H1 (cell line): ENCODE measurements around the gene ITGAV. TPM values are rescaled to one million over a fixed set of nuclear protein-coding genes. Genes with fewer than 3 reads are reported as not detected.

ENCODE experiments used
- CTCF ChIA-PET: fragments of 300-600 bp; sonication (Branson Sonifier 250); formaldehyde crosslinking; loops from one replicate; lab custom pipeline; 2021; ENCODE audit not compliant: partially characterized antibody; lab: Charles Lee
- POLR2A ChIA-PET: fragments of 300-600 bp; sonication (Branson Sonifier 250); formaldehyde crosslinking; loops from one replicate; lab custom pipeline; 2021; ENCODE audit warnings: inconsistent platforms; ENCODE audit not compliant: partially characterized antibody; lab: Charles Lee
- DNase-seq, 2 experiments: peaks; one replicate each; pipeline versions ENCODE4 v3.0.0 to v3.0.0-alpha.2; 2010 to 2022; ENCODE audit warnings: low spot score in 2 of 2, low read depth in 1 of 2, mixed read lengths in 1 of 2
- FAIRE-seq: peaks from 2 replicates; lab custom pipeline; 2011; peaks lifted over from hg19 to GRCh38; lab: Jason Lieb, UNC
- H2AFZ ChIP-seq: 2 replicates; pipeline ENCODE4 v1.8.1; 2012; ENCODE audit warnings: low read length, inconsistent platforms
- H2AK5ac ChIP-seq: 2 replicates; pipeline ENCODE4 v1.6.1; 2013; ENCODE audit warnings: low read depth, low read length
- H2BK120ac ChIP-seq: replicated peaks from 2 replicates; pipeline ENCODE3; 2013; ENCODE audit warnings: low read depth, low read length, inconsistent platforms
- H2BK12ac ChIP-seq: 2 replicates; pipeline ENCODE4 v1.6.1; 2013; ENCODE audit warnings: low read depth, low read length
- H2BK15ac ChIP-seq: 2 replicates; pipeline ENCODE4 v1.6.1; 2013; ENCODE audit warnings: low read length
- H2BK20ac ChIP-seq: 2 replicates; pipeline ENCODE4 v1.6.1; 2013; ENCODE audit warnings: low read length
- H2BK5ac ChIP-seq: 2 replicates; pipeline ENCODE4 v1.6.1; 2013; ENCODE audit warnings: low read depth, low read length
- H3K14ac ChIP-seq: 2 replicates; pipeline ENCODE4 v1.6.1; 2013; ENCODE audit warnings: inconsistent platforms; ENCODE audit not compliant: insufficient read length
- H3K18ac ChIP-seq: 2 replicates; pipeline ENCODE4 v1.6.1; 2013; ENCODE audit warnings: low read length; ENCODE audit errors: extremely low read depth
- H3K23ac ChIP-seq: 2 replicates; pipeline ENCODE4 v1.6.1; 2013; ENCODE audit warnings: inconsistent platforms; ENCODE audit not compliant: insufficient read length
- H3K23me2 ChIP-seq: 2 replicates; pipeline ENCODE4 v1.6.1; 2013; ENCODE audit warnings: low read depth, low read length
- H3K27ac ChIP-seq: 2 replicates; pipeline ENCODE4 v1.6.1; 2011; ENCODE audit warnings: low read depth, low read length, inconsistent platforms
- H3K27me3 ChIP-seq, 4 experiments: replicated peaks in 1 of 4; 1 replicate in 1 of 4; 2 replicates in 3 of 4; pipeline versions ENCODE4 v1.6.1 to v1.8.1; 2011 to 2013; ENCODE audit warnings: low read length in 3 of 4, mild to moderate bottlenecking in 3 of 4, inconsistent platforms in 2 of 4, mixed read lengths in 2 of 4, moderate library complexity in 1 of 4; ENCODE audit not compliant: control insufficient read depth in 3 of 4, insufficient read depth in 3 of 4; ENCODE audit errors: extremely low read depth in 1 of 4
- H3K36me3 ChIP-seq, 4 experiments: 2 replicates each; pipeline versions ENCODE4 v1.6.1 to v1.8.1; 2011 to 2013; ENCODE audit warnings: mild to moderate bottlenecking in 4 of 4, low read length in 3 of 4, moderate library complexity in 2 of 4, control low read depth in 1 of 4, inconsistent platforms in 1 of 4; ENCODE audit not compliant: insufficient read depth in 4 of 4, control insufficient read depth in 2 of 4
- H3K4ac ChIP-seq: replicated peaks from 2 replicates; pipeline ENCODE3; 2013; ENCODE audit warnings: low read length, low read depth, mixed read lengths, inconsistent platforms; ENCODE audit not compliant: insufficient read length
- H3K4me1 ChIP-seq, 4 experiments: replicated peaks in 1 of 4; 1 replicate in 1 of 4; 2 replicates in 3 of 4; pipeline versions ENCODE4 v1.6.1 to v1.8.1; 2011 to 2013; ENCODE audit warnings: low read length in 3 of 4, inconsistent platforms in 2 of 4, mixed read lengths in 1 of 4; ENCODE audit not compliant: insufficient read depth in 4 of 4, control insufficient read depth in 3 of 4
- H3K4me2 ChIP-seq, 2 experiments: 2 replicates each; pipeline versions ENCODE4 v1.6.1 to v1.8.1; 2011 to 2013; ENCODE audit warnings: low read depth in 2 of 2, low read length in 2 of 2, control low read depth in 1 of 2, inconsistent platforms in 1 of 2, mild to moderate bottlenecking in 1 of 2; ENCODE audit not compliant: insufficient read depth in 1 of 2
- H3K4me3 ChIP-seq, 4 experiments: fragments of 200-600, 300-600 bp in 1 of 4; sonication (generic), shearing (Covaris generic), sonication (Bioruptor Twin) in 1 of 4; 2 replicates each; pipeline versions ENCODE4 v1.5.1 to v1.8.1; 2011 to 2016; ENCODE audit warnings: low read length in 4 of 4, low read depth in 3 of 4, control low read depth in 2 of 4, inconsistent platforms in 2 of 4, mild to moderate bottlenecking in 2 of 4, mixed read lengths in 1 of 4, moderate library complexity in 1 of 4; ENCODE audit not compliant: insufficient read depth in 2 of 4; ENCODE audit errors: extremely low read depth in 1 of 4
- H3K56ac ChIP-seq: replicated peaks from 2 replicates; pipeline ENCODE3; 2013; ENCODE audit warnings: low read depth, mild to moderate bottlenecking, mixed read lengths, low read length, inconsistent platforms; ENCODE audit not compliant: insufficient read length
- H3K79me1 ChIP-seq: 2 replicates; pipeline ENCODE4 v1.6.1; 2013; ENCODE audit warnings: low read depth, low read length, control low read depth
- H3K79me2 ChIP-seq, 2 experiments: 2 replicates each; pipeline versions ENCODE4 v1.6.1 to v1.8.1; 2012 to 2013; ENCODE audit warnings: low read length in 2 of 2, mild to moderate bottlenecking in 2 of 2, inconsistent platforms in 1 of 2; ENCODE audit not compliant: insufficient read depth in 2 of 2, control insufficient read depth in 1 of 2
- H3K9ac ChIP-seq, 4 experiments: replicated peaks in 1 of 4; 1 replicate in 1 of 4; 2 replicates in 3 of 4; pipeline versions ENCODE4 v1.6.1 to v1.8.1; 2011 to 2013; ENCODE audit warnings: low read depth in 3 of 4, low read length in 3 of 4, control low read depth in 2 of 4, mild to moderate bottlenecking in 2 of 4, moderate library complexity in 2 of 4, inconsistent platforms in 1 of 4; ENCODE audit errors: extremely low read depth in 1 of 4
- H3K9me3 ChIP-seq, 2 experiments: 2 replicates each; pipeline versions ENCODE4 v1.6.1 to v1.8.1; 2012 to 2013; ENCODE audit warnings: mild to moderate bottlenecking in 2 of 2, moderate library complexity in 2 of 2, control low read depth in 1 of 2, inconsistent platforms in 1 of 2, low read depth in 1 of 2, low read length in 1 of 2, mixed read lengths in 1 of 2; ENCODE audit not compliant: insufficient read depth in 2 of 2
- H4K20me1 ChIP-seq, 2 experiments: replicated peaks in 1 of 2; 2 replicates each; pipeline versions ENCODE3 to v1.8.1; 2011 to 2013; ENCODE audit warnings: inconsistent platforms in 2 of 2, low read length in 2 of 2, mild to moderate bottlenecking in 1 of 2; ENCODE audit not compliant: insufficient read depth in 2 of 2, control insufficient read depth in 1 of 2
- H4K5ac ChIP-seq: 2 replicates; pipeline ENCODE4 v1.6.1; 2013; ENCODE audit warnings: low read length, low read depth, mixed read lengths, inconsistent platforms; ENCODE audit not compliant: insufficient read length
- H4K8ac ChIP-seq: 2 replicates; pipeline ENCODE4 v1.8.0; 2013; ENCODE audit warnings: mild to moderate bottlenecking, moderate library complexity, low read length, inconsistent platforms; ENCODE audit not compliant: insufficient read depth; ENCODE audit errors: extremely low read depth
- H4K91ac ChIP-seq: replicated peaks from 2 replicates; pipeline ENCODE3; 2013; ENCODE audit warnings: low read length, mixed read lengths, inconsistent platforms; ENCODE audit not compliant: insufficient read length
- BACH1 ChIP-seq: IDR thresholded peaks from 2 replicates; pipeline ENCODE4 v1.6.1; 2012; ENCODE audit warnings: low read length, improper control_type of control experiment
- BCL11A ChIP-seq, 2 experiments: IDR thresholded peaks; one replicate each; pipeline ENCODE4 v1.6.1; 2011; ENCODE audit warnings: low read depth in 2 of 2, low read length in 2 of 2, mild to moderate bottlenecking in 2 of 2
- KDM1A ChIP-seq: fragments of 200-600, 300-600 bp; sonication (generic); IDR thresholded peaks from 2 replicates; pipeline ENCODE4 v1.7.1; 2016; ENCODE audit warnings: mild to moderate bottlenecking, low read length, borderline replicate concordance
- POU5F1 ChIP-seq: IDR thresholded peaks from 2 replicates; pipeline ENCODE4 v1.6.1; 2011; ENCODE audit warnings: low read depth, mild to moderate bottlenecking, low read length, moderate library complexity
- RAD21 ChIP-seq, 2 experiments: IDR thresholded peaks in 1 of 2; conservative IDR thresholded peaks in 1 of 2; 2 replicates each; pipeline ENCODE4 v1.6.1; 2011; ENCODE audit warnings: low read depth in 2 of 2, low read length in 2 of 2, improper control_type of control experiment in 1 of 2, inconsistent platforms in 1 of 2, mild to moderate bottlenecking in 1 of 2, moderate library complexity in 1 of 2
- SIRT6 ChIP-seq: IDR thresholded peaks from one replicate; pipeline ENCODE4 v1.7.1; 2012; ENCODE audit warnings: low read length, inconsistent platforms
- SP1 ChIP-seq: IDR thresholded peaks from 2 replicates; pipeline ENCODE4 v1.6.1; 2011; ENCODE audit warnings: low read depth, low read length
- TEAD4 ChIP-seq: IDR thresholded peaks from 2 replicates; pipeline ENCODE4 v1.6.1; 2012; ENCODE audit warnings: low read depth, low read length, inconsistent platforms, mixed read lengths
- WGBS, 2 experiments: shearing (Covaris generic) in 1 of 2; methylation state at CpG; one replicate each; pipeline versions ENCODE4 v1.1.6 to v1.1.7; 2013 to 2015; ENCODE audit warnings: low lambda C conversion rate in 2 of 2, mixed read lengths in 2 of 2, inconsistent platforms in 1 of 2, low coverage in 1 of 2, missing lambda C conversion rate in 1 of 2; ENCODE audit not compliant: insufficient replicate concordance in 2 of 2, insufficient coverage in 1 of 2, insufficient read length in 1 of 2; ENCODE audit errors: extremely low coverage in 1 of 2, missing lambda C conversion rate in 1 of 2; 5-methylcytosine and 5-hydroxymethylcytosine counted together
- polyA plus RNA-seq, 7 experiments: library from polyadenylated mRNA; depleted of rRNA in 3 of 7; stranded (reverse) in 5 of 7; unstranded in 2 of 7; fragments of >200 nt in 5 of 7; fragments of 200-250 nt in 2 of 7; gene quantifications; 1 replicate in 5 of 7; 2 replicates in 1 of 7; 4 replicates in 1 of 7; pipeline versions ENCODE4 v1.2.1 to v1.2.3, GENCODE V29; 2011 to 2013; ENCODE audit warnings: missing spikeins in 2 of 7, mixed read lengths in 2 of 7
- total RNA-seq: library from RNA; stranded (reverse); fragmentation: NEBNext Ultra II Directional; extraction: Animal tissue kit (Norgen Biotek cat#: 25700); gene quantifications from 2 replicates; pipeline ENCODE4 v1.2.1, GENCODE V29; 2021
- TF ChIP-seq, protein P1 (sequence below): IDR thresholded peaks from 2 replicates; pipeline ENCODE4 v1.6.1; 2011; ENCODE audit warnings: low read depth, mild to moderate bottlenecking, low read length; ENCODE audit not compliant: insufficient read depth
- TF ChIP-seq, protein P2 (sequence below), 3 experiments: IDR thresholded peaks; 1 replicate in 2 of 3; 2 replicates in 1 of 3; pipeline versions ENCODE4 v1.5.1 to v1.6.1; 2011; ENCODE audit warnings: low read length in 3 of 3, mild to moderate bottlenecking in 3 of 3, inconsistent platforms in 2 of 3, low read depth in 1 of 3, moderate library complexity in 1 of 3; ENCODE audit not compliant: insufficient read depth in 1 of 3; ENCODE audit errors: control extremely low read depth in 1 of 3

The ITGAV gene
- total and polyA plus RNA-seq, 2 of the 8 experiments (the other 6 are each of a cell fraction or from before 2014, with no cell fraction given): 11.7 to 42.4 TPM

DNA sequence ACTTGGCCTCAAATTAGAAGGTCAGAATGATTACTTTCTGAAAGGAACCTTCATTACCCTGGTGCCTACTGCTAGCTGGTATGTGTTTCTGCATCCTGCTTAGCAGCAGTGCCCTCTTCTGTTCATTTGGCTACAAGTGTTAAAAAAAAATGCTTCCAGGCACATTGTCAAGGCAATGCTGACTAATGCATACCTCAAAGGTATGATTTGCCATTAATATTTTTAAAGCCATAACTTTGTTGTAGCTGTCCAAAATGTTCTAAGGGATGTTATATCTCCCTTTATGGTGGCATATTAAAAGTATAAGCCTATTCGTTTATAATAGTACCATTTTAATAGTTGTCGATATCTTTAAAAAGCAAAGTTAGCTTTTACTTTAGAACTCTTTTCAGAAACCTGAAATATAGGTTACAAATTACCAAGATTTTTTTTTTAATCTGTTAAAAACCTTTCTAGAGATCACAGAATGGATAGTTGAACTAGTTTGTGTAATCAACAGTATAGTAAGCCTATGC, 52.0 kb downstream of the ITGAV start:
- no peak overlapping the region for H3K23ac ChIP-seq
- ChIA-PET CTCF (interaction anchor here (0.6 to 6.6 kb wide), 40 partner anchors 8 to 1225 kb away, joined by 3 to 111 read pairs (median 4); partner anchors contain the start of gene ITGAV), POLR2A (interaction anchor here (1.0 kb wide), 1 partner anchor 139 kb away, joined by 3 read pairs; no protein-coding TSS in a partner anchor)
- no peak overlapping the region for H3K9ac ChIP-seq
- H3K4me2 ChIP-seq: no peak overlapping the region
- no peak overlapping the region for H3K56ac ChIP-seq
- WGBS, 2 experiments: 84% methylated on average over 2 of the region's 2 CpGs; no CpG with 5 or more reads in 1 of the 2 experiments
- no peaks in the 10 kb centered on the region for H3K27me3 ChIP-seq
- peak; percentile 98 for FAIRE-seq
- H3K4me1 ChIP-seq: no peaks in the 10 kb centered on the region
- H3K4me3 ChIP-seq: no peak overlapping the region
- H3K79me1 ChIP-seq: no peaks in the 10 kb centered on the region
- H2BK12ac ChIP-seq: no peak overlapping the region
- no peaks in the 10 kb centered on the region for H3K79me2 ChIP-seq
- no peak overlapping the region for H3K14ac ChIP-seq
- H3K36me3 ChIP-seq: peaks cover 2 to 11% (median 5%) of the 10 kb centered on the region in 4 experiments; a peak in 6 of 8 replicates
- H2AK5ac ChIP-seq: no peak overlapping the region
- H3K18ac ChIP-seq: no peak overlapping the region
- H4K5ac ChIP-seq: no peak overlapping the region
- H2BK120ac ChIP-seq: no peak overlapping the region
- no peaks in the 10 kb centered on the region for H3K9me3 ChIP-seq
- no peak overlapping the region for H2BK20ac ChIP-seq
- H3K4ac ChIP-seq: no peak overlapping the region
- H4K20me1 ChIP-seq: no peaks in the 10 kb centered on the region
- no peak overlapping the region for H2BK5ac ChIP-seq
- DNase-seq: no peak
- no peak overlapping the region for H3K27ac ChIP-seq
- no peak overlapping the region for H2AFZ ChIP-seq
- H2BK15ac ChIP-seq: no peak overlapping the region
- H3K23me2 ChIP-seq: no peaks in the 10 kb centered on the region
- H4K91ac ChIP-seq: no peak overlapping the region
- H4K8ac ChIP-seq: no peak overlapping the region
- TF ChIP-seq TEAD4 (peak; percentile 61), POU5F1 (no peak), BACH1 (peak; percentile 66), RAD21 (IDR thresholded peaks at IDR 0.05 in 1 of 2, conservative IDR thresholded peaks at IDR 0.05 in 1 of 2; ENCODE audit: low read depth in 2 of 2, low read length in 2 of 2) (peak; percentile 92), SP1 (no peak), SIRT6 (no peak), BCL11A (IDR thresholded peaks at IDR 0.05; ENCODE audit: low read depth in 2 of 2, low read length in 2 of 2) (no peak), KDM1A (no peak)
- TF ChIP-seq, protein P1, sequence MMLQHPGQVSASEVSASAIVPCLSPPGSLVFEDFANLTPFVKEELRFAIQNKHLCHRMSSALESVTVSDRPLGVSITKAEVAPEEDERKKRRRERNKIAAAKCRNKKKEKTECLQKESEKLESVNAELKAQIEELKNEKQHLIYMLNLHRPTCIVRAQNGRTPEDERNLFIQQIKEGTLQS: no peak
- TF ChIP-seq, protein P2, sequence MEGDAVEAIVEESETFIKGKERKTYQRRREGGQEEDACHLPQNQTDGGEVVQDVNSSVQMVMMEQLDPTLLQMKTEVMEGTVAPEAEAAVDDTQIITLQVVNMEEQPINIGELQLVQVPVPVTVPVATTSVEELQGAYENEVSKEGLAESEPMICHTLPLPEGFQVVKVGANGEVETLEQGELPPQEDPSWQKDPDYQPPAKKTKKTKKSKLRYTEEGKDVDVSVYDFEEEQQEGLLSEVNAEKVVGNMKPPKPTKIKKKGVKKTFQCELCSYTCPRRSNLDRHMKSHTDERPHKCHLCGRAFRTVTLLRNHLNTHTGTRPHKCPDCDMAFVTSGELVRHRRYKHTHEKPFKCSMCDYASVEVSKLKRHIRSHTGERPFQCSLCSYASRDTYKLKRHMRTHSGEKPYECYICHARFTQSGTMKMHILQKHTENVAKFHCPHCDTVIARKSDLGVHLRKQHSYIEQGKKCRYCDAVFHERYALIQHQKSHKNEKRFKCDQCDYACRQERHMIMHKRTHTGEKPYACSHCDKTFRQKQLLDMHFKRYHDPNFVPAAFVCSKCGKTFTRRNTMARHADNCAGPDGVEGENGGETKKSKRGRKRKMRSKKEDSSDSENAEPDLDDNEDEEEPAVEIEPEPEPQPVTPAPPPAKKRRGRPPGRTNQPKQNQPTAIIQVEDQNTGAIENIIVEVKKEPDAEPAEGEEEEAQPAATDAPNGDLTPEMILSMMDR (IDR thresholded peaks at IDR 0.05; ENCODE audit: control extremely low read depth in 1 of 3, insufficient read depth in 1 of 3, low read depth in 1 of 3, low read length in 3 of 3): peak in 2 of 3 experiments; percentile 65 to 78; a peak in 3 of 4 replicates
